ENCODE measurements around the gene ESPN.

ESPN gene

GRCh38 chr1:6417961-6418667, 6.5 kb upstream of the ESPN start:
- no peak overlapping the region for H3K27ac ChIP-seq (ENCODE audit: extremely low read depth, low read depth, low read length)
- ChIA-PET CTCF (interaction anchor here (0.6 to 6.5 kb wide), 3 partner anchors 13 to 59 kb away, joined by 4 to 117 read pairs (median 7); no protein-coding TSS in a partner anchor), POLR2A (interaction anchor here (2.0 kb wide), 1 partner anchor 30 kb away, joined by 4 read pairs; no protein-coding TSS in a partner anchor)
- no peaks in the 10 kb centered on the region for H3K36me3 ChIP-seq (ENCODE audit: control insufficient read depth in 2 of 2, insufficient read depth in 1 of 2, low read length in 2 of 2)
- H3K4me3 ChIP-seq (ENCODE audit: low read depth, low read length) = no peak overlapping the region
- no peak for TF ChIP-seq ZNF514 (tag by site-specific recombination; IDR thresholded peaks at IDR 0.05)
- TF ChIP-seq, protein P1, sequence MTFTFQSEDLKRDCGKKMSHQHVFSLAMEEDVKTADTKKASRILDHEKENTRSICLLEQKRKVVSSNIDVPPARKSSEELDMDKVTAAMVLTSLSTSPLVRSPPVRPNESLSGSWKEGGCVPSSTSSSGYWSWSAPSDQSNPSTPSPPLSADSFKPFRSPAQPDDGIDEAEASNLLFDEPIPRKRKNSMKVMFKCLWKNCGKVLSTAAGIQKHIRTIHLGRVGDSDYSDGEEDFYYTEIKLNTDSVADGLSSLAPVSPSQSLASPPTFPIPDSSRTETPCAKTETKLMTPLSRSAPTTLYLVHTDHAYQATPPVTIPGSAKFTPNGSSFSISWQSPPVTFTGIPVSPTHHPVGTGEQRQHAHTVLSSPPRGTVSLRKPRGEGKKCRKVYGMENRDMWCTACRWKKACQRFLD (tag by site-specific recombination; IDR thresholded peaks at IDR 0.05) = no peak
- TF ChIP-seq REPIN1 (tag by site-specific recombination; IDR thresholded peaks at IDR 0.05; ENCODE audit: low read depth) = no peak
- TF ChIP-seq ZNF274 (IDR thresholded peaks at IDR 0.05; ENCODE audit: low read length) = no peak
- no peak for TF ChIP-seq ZNF274 (tag by site-specific recombination; IDR thresholded peaks at IDR 0.05; ENCODE audit: borderline replicate concordance)
- TF ChIP-seq ZBTB48 (tag by site-specific recombination; IDR thresholded peaks at IDR 0.05) = no peak
- TF ChIP-seq ZNF362 (tag by site-specific recombination; IDR thresholded peaks at IDR 0.05) = no peak
- TF ChIP-seq ZIC2 (tag by site-specific recombination; IDR thresholded peaks at IDR 0.05) = no peak
- TF ChIP-seq ZNF677 (tag by site-specific recombination; IDR thresholded peaks at IDR 0.05) = no peak
- TF ChIP-seq ZNF138 (tag by site-specific recombination; IDR thresholded peaks at IDR 0.05; ENCODE audit: borderline replicate concordance) = no peak
- no peak for TF ChIP-seq ZNF16 (tag by site-specific recombination; IDR thresholded peaks at IDR 0.05; ENCODE audit: low read depth)
- TF ChIP-seq, protein P2, sequence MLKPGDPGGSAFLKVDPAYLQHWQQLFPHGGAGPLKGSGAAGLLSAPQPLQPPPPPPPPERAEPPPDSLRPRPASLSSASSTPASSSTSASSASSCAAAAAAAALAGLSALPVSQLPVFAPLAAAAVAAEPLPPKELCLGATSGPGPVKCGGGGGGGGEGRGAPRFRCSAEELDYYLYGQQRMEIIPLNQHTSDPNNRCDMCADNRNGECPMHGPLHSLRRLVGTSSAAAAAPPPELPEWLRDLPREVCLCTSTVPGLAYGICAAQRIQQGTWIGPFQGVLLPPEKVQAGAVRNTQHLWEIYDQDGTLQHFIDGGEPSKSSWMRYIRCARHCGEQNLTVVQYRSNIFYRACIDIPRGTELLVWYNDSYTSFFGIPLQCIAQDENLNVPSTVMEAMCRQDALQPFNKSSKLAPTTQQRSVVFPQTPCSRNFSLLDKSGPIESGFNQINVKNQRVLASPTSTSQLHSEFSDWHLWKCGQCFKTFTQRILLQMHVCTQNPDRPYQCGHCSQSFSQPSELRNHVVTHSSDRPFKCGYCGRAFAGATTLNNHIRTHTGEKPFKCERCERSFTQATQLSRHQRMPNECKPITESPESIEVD (tag by site-specific recombination; IDR thresholded peaks at IDR 0.05) = no peak
- TF ChIP-seq ZNF292 (tag by site-specific recombination; IDR thresholded peaks at IDR 0.05; ENCODE audit: borderline replicate concordance, low read depth) = no peak
- no peak for TF ChIP-seq HOXC10 (CRISPR knock-in tag; IDR thresholded peaks at IDR 0.05)
- TF ChIP-seq ZNF664 (tag by site-specific recombination; IDR thresholded peaks at IDR 0.05) = no peak
- no peak for TF ChIP-seq ZNF112 (tag by site-specific recombination; IDR thresholded peaks at IDR 0.05)
- TF ChIP-seq, protein P3, sequence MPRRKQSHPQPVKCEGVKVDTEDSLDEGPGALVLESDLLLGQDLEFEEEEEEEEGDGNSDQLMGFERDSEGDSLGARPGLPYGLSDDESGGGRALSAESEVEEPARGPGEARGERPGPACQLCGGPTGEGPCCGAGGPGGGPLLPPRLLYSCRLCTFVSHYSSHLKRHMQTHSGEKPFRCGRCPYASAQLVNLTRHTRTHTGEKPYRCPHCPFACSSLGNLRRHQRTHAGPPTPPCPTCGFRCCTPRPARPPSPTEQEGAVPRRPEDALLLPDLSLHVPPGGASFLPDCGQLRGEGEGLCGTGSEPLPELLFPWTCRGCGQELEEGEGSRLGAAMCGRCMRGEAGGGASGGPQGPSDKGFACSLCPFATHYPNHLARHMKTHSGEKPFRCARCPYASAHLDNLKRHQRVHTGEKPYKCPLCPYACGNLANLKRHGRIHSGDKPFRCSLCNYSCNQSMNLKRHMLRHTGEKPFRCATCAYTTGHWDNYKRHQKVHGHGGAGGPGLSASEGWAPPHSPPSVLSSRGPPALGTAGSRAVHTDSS (tag by site-specific recombination; IDR thresholded peaks at IDR 0.05) = no peak
- TF ChIP-seq ZNF10 (tag by site-specific recombination; IDR thresholded peaks at IDR 0.05) = no peak
- TF ChIP-seq ZNF311 (tag by site-specific recombination; IDR thresholded peaks at IDR 0.05; ENCODE audit: borderline replicate concordance) = no peak
- TF ChIP-seq MZF1 (tag by site-specific recombination; IDR thresholded peaks at IDR 0.05; ENCODE audit: borderline replicate concordance) = no peak
- no peaks in the 10 kb centered on the region for H3K9me3 ChIP-seq (ENCODE audit: control insufficient read depth, insufficient read depth, low read depth, low read length)
- no peaks in the 10 kb centered on the region; the same call in 1 of the 2 replicates for H3K4me1 ChIP-seq (ENCODE audit: control insufficient read depth, insufficient read depth, low read length)
